CMK (cell line): ENCODE results near the gene FAM83G.
"Not testable (repeated sequence)": the region's sequence is repeated elsewhere in the genome, so short reads cannot be mapped to it uniquely, and the experiment has no call there.

Experiments
- DNase-seq: peaks from one replicate; pipeline ENCODE4 v3.0.0-alpha.2; 2010; ENCODE audit warnings: low read depth

Gene FAM83G

GRCh38 chr17:18950944-18951905 is 53.3 kb downstream of the FAM83G start:
- DNase-seq, result no peak

DNA sequence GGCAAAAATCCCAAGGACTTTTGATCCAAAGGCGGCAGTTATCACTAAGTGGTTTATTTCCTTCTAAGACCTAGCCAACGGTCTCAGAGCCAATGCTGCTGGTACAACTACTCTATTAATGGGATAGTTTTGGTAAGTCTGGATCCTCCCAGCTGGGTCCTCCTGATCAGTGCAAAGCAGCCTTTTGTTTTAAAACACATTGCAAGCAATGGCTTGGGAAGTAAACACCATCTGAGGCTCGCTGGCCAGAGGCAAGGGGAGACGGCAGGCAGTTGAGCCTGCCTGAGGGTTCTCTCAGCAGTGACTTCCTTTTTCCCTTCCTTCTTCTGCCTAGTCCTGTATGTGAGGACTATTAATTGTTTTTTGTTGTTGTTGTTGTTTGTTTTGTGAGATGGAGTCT is 54.2 kb downstream of the FAM83G start:
- DNase-seq, result no peak

DNA sequence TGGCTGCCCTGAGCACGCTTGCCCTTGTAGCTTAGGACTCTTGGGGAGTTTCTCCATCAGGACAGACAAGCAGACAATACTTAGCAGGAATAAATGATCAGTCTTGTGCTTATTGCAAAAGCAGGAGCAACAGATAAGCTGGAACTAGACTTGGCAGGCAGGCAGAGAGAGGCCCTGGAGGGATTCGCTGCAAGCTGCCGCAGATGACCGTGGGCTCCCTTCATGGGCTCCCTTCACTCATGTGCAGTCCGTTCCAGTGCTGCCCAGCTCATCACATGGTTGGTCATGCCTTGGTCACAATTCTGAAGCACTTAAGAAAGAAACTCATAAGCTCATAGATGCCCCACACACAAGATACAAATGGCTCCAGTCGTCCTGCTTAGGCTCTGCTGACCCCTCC is 55.0 kb downstream of the FAM83G start:
- DNase-seq, result no peak

DNA sequence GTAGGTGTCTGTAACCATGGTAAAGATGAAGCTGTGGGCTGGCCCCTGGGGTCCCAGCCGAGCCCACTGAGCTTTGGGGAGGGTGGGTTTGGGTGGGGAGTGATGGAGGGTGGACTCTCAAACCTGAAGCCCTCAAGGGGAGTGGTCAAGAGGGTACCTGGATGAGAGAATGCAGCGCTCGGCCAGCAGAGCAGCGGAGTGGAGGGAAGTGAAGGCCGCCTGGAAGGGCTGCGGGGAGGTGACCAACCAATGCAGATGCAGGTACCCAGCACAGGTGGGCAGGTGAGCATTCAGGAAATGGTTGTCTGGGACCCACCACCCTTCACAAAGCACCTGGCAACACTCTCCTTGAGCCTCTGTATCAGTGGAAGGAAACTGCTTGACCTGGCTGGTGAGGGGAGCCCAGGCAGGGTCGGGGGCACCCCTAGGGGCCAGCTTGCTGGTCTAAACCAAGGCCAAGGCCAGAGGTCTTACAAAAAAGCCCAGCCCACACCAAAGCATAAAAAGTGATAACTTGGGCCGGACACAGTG is 56.0 kb downstream of the FAM83G start:
- DNase-seq, result no peak

- no peak for DNase-seq
Observed at GRCh38 chr17:18947866-18948265, 56.7 kb downstream of the FAM83G start.

DNA sequence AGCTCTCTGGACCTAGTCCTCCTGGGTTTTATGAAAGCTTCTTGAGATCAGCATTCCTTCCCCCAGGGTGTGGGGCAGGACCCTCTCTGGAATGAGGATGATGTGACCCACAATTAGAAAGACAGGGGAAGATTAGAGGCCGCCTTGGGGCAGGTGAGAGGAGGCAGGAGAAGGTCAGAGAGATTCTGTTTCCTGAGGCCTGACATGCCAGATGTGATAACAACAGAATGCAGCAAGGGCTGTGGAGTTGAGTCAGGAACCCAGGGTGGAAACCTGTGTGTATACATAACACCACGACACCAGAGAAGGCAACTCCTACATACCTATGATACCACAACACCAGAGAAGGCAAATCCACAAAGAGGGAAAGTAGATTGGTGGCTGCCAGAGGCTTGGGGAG is 58.0 kb downstream of the FAM83G start:
- DNase-seq, result no peak

- DNase-seq, result no peak
Observed at GRCh38 chr17:18944646-18945045, 59.9 kb downstream of the FAM83G start.

GRCh38 chr17:18938692-18939023 is 65.9 kb downstream of the FAM83G start:
- DNase-seq, result no peak

- no peak for DNase-seq
Observed at GRCh38 chr17:18937981-18938691, 66.4 kb downstream of the FAM83G start.

DNA sequence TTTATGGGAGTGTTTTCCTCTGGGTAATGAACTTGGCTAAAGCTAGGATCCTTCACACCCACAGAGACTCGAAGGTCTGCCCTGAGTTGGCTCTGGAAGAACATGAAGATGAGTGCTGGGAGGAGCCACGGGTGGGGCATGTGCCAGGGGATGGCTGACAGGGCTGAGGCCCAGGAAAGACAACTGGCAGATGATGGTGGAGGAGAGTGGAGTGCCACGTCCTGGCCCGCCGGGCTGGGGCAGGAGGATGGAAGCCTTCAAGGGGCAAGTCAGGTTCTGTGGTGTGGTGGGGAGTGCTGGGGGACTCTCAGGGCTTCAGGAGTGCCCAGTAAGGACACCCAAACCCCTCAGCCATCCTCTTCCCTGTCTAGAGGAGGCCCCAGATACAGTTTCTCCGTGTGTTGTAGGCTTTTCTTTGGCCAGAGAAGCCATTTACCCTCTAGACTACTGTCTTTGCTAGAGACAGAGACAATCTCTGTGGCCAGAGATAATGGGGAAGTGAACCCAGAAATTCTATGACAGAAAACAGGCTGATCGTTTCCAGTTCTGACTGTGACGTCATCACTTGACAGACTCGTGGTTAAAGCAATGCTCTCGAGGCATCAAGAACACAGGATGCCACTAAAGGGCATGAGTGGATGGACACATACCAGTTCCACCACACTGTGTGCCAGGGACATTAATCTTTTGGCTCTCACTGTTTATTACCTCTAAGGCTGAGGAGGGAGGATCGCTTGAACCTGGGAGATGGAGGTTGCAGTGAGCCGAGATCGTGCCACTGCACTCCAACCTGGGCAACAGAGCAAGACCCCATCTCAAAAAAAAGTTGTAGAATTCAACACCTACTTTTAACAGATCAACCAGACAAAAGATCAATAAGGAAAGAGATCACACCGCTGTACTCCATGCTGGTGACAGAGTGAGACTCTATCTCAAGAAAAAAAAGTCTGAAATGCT is 71.2 kb downstream of the FAM83G start:
- DNase-seq, result no peak

- DNase-seq, result no peak
Observed at GRCh38 chr17:18932360-18933055, 72.1 kb downstream of the FAM83G start.

DNA sequence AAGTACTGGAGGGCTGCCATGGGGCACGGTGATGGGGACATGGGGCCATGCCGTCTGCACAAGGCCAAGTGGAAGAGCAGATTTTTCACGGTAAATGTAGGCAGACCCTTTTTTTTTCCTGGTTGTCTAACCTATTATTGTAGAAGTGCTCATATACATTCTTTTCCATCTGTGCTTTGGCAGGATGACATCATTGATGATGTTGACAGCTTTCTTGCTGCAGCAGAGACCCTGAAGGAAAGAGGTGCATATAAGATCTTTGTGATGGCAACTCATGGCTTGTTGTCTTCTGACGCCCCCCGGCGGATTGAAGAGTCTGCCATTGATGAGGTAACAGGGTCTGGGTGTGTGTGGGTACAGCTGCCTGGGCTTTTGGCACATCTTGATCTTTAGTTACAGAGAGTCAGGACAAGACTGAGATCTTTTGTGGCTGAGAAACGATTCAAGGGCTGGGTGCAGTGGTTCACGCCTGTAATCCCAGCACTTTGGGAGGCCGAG is 75.9 kb downstream of the FAM83G start:
- no peak for DNase-seq

- DNase-seq, result no peak
Observed at GRCh38 chr17:18925187-18925586, 79.4 kb downstream of the FAM83G start.

GRCh38 chr17:18922596-18922995 is 82.0 kb downstream of the FAM83G start:
- not testable (repeated sequence) for DNase-seq

GRCh38 chr17:18921912-18922451 is 82.6 kb downstream of the FAM83G start:
- DNase-seq, result no peak

GRCh38 chr17:18921485-18921884 is 83.1 kb downstream of the FAM83G start:
- DNase-seq, result no peak

GRCh38 chr17:18920911-18921441 is 83.6 kb downstream of the FAM83G start:
- DNase-seq, result no peak

- DNase-seq, result no peak
Observed at GRCh38 chr17:18919963-18920362, 84.6 kb downstream of the FAM83G start.
